Measurements from ENCODE around the gene ENOSF1.
"Not testable (repeated sequence)": the region's sequence is repeated elsewhere in the genome, so short reads cannot be mapped to it uniquely, and the experiment has no call there.

The ENOSF1 gene

GRCh38 chr18:712401-713134 is at the start of gene ENOSF1:
Gene ENOSF1, minus strand, starts transcription at chr18:712630. Its CDS starts 43 bp downstream, at chr18:712587.
- DNase-seq, result peak; percentile 95

DNA sequence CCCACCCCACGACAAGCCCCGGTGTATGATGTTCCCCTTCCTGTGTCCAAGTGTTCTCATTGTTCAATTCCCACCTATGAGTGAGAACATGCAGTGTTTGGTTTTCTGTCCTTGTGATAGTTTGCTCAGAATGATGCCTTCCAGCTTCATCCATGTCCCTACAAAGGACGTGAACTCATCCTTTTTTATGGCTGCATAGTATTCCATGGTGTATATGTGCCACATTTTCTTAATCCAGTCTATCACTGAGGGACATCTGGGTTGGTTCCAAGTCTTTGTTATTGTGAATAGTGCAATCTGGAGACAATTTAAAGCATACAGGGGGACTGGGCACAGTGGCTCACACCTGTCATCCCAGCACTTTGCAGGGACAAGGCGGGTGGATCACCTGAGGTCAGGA is 47.4 kb upstream of the ENOSF1 start:
- not testable (repeated sequence) for DNase-seq

GRCh38 chr18:755506-755905 is 43.1 kb upstream of the ENOSF1 start:
- peak; percentile 86 for DNase-seq

GRCh38 chr18:754656-755055 is 42.2 kb upstream of the ENOSF1 start:
- no peak for DNase-seq

- no peak for DNase-seq
Observed at GRCh38 chr18:750456-750855, 38.0 kb upstream of the ENOSF1 start.

DNA sequence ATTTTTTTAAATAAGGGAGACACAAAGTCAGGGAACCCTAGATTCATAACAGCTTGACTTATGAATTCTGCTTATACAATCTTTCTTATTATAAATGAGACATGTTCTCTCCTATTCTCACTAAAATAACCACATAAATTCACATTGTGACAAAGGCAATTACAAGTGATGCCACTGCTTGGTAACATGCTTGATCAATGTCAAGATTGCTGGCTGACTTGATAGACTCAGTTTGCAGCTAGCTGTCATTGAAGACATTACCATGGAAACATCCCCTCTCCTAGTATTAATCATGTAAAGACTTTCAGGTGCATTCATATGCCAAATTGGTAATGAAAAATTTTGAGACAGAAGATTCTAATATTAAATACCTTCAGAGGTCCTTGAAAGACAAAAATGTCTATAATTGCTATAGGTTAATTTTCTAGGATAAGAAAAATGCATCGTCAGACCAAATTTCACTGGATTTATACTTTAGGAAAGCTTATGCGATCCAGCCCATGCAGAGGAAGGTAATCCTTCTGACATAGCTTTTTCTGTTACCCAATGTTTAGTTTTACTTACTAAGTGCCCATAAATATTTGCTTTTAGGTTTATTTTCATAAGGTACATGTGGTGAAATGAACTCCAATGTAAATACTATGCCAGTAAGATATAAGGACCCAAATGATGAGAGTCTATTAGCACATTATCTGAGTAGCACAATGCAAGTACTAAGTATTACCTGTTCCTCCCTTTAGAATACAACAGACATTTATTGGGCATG is 32.6 kb upstream of the ENOSF1 start:
- no peak for DNase-seq

DNA sequence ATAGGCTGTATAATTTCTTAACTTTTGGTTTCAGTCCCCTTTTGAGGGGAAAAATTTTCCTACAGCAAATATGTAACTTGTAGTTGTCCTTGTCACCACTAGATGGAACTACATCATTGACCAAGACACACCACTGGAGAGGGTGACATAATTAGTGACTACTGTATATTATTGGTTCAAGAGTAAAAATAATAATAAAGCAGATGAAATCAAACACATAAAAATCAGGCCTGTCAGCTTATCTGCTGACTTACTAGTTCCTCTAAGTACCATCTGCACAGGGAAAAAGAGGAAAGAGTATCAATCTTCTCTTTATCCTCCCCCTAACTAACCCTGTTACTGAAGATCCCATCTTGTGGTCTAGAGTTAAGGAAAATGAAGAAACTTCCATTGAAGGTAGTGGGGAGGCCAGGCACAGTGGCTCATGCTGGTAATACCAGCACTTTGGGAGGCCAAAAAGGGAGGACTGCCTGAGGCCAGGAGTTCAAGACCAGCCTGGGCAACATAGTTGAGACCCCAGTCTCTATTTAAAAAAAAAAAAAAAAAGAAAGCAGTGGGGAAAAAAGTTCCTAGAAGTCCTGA is 29.6 kb upstream of the ENOSF1 start:
- DNase-seq, result peak; percentile 85

GRCh38 chr18:732371-732770 is 19.9 kb upstream of the ENOSF1 start:
- DNase-seq, result peak; percentile 72

GRCh38 chr18:731185-731584 is 18.8 kb upstream of the ENOSF1 start:
- peak; percentile 84 for DNase-seq

DNA sequence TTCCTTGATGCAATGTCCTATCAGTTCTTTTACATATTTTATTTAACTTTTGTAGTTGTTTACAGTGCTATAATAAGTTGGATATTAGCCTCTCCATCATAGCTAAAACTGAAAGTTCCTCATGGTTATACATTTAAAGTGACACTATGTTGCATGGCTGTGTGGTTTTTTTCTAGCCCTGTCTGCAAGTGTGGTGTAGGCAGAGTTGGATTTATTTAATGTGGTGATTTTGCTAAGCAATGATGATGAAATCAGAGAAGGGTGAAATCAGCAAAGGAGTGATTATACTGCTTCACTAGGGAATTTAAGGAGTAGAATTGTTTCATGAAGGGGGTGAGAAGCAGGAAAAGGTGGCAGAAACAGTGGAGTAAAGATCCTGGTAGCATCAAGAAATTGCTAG is 18.3 kb upstream of the ENOSF1 start:
- DNase-seq, result no peak

GRCh38 chr18:730120-730519 is 17.7 kb upstream of the ENOSF1 start:
- peak; percentile 60 for DNase-seq

GRCh38 chr18:725646-726045 is 13.2 kb upstream of the ENOSF1 start:
- DNase-seq, result no peak

GRCh38 chr18:723541-724080 is 11.2 kb upstream of the ENOSF1 start:
- no peak for DNase-seq

GRCh38 chr18:717003-717402 is 4.6 kb upstream of the ENOSF1 start:
- DNase-seq, result no peak

DNA sequence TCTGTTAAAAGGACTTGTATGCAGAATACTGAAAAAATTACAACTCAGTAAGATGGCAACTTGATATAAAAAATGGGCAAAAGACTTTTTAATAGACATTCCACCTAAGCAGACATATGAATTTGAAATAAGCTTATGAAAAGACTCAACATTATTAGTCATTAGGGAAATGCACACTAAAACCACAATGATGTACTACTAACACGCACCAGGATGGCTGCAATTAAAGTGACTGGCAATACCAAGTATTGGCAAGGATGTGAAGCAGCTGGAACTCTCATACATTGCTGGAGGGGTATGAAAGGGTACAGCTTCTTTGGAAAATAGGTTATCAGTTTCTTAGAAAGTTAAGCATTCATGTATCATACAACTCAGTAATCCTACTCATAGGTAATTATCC is 3.2 kb upstream of the ENOSF1 start:
- DNase-seq, result peak; percentile 37

- no peak for DNase-seq
Observed at GRCh38 chr18:713135-713490, 683 bp upstream of the ENOSF1 start.

DNA sequence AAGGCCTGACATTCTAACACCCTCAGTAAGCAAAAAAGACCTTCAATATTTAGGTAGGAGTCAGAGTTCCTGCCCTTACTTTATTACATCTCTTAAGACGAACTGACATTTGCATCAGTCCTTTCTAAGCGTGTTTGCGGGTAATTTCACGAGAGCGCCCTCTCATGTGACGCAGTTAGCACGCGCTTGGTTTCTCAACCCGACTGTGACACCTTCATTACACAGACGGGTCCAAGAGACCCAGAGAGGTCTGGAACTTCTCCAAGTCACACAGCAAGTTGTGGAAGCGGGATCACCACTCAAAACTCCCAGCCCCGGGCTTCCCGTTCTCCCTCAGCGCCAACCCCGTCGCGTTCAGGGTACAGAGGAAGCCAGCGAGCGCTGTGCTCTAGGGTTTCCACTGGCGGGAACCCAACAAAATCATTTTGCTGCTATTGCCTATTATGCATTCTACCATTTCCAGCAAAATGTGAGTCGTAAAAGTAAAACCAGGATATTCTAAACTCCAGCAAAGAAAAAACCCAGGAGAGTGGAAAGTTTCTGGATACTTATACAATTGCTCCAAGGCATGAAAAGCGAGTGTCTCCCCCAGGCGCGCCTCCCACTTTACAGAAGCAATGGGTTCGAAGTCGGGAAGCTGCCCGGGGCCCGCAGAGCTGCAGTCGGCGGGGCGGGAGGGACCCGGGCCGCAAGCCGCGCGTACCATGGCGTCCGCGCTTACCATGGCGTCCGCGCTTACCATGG is 601 bp downstream of the ENOSF1 start:
- DNase-seq, result peak; percentile 94

GRCh38 chr18:711310-711656 is 1.1 kb downstream of the ENOSF1 start:
- peak; percentile 60 for DNase-seq

DNA sequence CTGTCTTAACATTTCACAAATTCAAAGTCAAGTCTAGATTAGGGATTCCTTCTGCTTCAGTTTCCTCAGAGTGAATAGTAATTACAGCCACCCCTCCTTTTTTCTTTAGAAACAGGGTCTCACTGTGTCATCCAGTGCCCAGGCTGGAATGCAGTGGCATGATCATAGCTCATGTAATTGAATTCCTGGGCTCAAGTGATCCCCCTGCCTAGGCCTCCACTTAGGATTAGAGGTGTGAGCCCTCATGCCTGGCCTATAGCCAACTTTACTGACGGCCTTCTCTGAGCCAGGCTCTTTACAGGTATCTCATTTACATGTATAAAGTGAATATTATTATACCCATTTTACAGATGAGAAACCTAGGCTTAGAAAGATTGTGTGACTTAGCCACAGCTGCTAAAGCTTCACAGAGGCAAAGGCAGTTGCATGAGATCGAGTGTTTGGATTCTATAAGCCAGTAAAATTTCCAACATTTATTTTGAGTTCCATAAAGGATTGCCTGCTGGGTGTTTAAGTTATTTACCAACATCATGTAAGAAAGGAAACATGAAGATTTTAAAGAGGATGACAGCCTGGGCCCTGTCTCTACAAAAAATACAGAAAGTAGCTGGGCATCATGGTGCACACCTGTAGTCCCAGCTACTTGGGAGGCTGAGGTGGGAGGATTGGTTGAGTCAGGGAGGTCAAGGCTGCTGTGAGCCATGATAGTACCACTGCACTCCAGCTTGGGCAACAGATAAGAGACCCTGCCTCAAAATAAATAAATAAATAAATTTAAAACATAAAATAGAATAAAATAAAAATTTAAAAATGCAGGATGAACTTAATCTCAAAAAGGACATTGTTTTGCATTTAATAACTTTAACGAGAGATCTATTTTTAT is 1.8 kb downstream of the ENOSF1 start:
- no peak for DNase-seq

GRCh38 chr18:709771-710170 is 2.7 kb downstream of the ENOSF1 start:
- DNase-seq, result no peak

DNA sequence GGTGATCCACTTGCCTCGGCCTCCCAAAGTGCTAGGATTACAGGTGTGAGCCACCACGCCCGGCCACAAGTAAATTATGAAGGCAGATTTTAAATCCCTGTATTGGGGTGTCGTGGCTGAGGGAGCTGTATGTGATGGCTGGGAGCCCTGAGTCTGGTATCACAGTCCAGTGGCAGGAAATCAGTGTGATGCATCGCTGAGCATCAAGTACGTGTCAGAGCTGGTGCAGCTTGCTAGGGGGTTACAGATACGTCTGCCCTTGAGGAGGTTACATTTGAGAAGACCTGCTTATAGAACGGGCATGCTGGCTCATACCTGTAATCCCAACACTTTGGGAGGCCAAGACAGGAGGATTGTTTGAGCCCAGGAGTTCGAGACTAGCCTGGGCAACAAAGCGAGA is 4.3 kb downstream of the ENOSF1 start:
- DNase-seq, result no peak

- no peak for DNase-seq
Observed at GRCh38 chr18:706405-706804, 6.0 kb downstream of the ENOSF1 start.

Data from hematopoietic multipotent progenitor cell treated with erythropoietin and hydrocortisone succinate and interleukin-3 and kit ligand, for 4 days (in vitro differentiated cells).